Ascending aorta (tissue), 2 donors: ENCODE measurements around the gene GPC5. TPM values are rescaled to one million over a fixed set of nuclear protein-coding genes. Genes with fewer than 3 reads are reported as not detected.

Experiments used
- DNase-seq, 2 donors: peaks; one replicate each; pipeline ENCODE4 v3.0.0-alpha.2; 2019; ENCODE audit warnings: low spot score in 2 of 2
- H3K27ac ChIP-seq, 2 donors: fragments of 200-600 bp; sonication (generic); one replicate each; pipeline ENCODE4 v1.5.1; 2016 to 2017; ENCODE audit warnings: mild to moderate bottlenecking in 1 of 2
- H3K27me3 ChIP-seq: fragments of 200-600 bp; sonication (generic); one replicate; pipeline ENCODE4 v1.5.1; 2017
- H3K36me3 ChIP-seq, 2 donors: fragments of 200-600 bp; sonication (generic); one replicate each; pipeline ENCODE4 v1.5.1; 2016
- H3K4me1 ChIP-seq, 2 donors: fragments of 200-600 bp; sonication (generic); one replicate each; pipeline ENCODE4 v1.5.1; 2016 to 2017; ENCODE audit warnings: mild to moderate bottlenecking in 1 of 2
- H3K4me3 ChIP-seq, 2 donors: fragments of 200-600 bp; sonication (generic); one replicate each; pipeline ENCODE4 v1.5.1; 2016 to 2017; ENCODE audit warnings: mild to moderate bottlenecking in 1 of 2
- H3K9me3 ChIP-seq, 2 donors: fragments of 200-600 bp; sonication (generic); one replicate each; pipeline ENCODE4 v1.5.1; 2016
- intact Hi-C: fragments of 100-400 bp; cut with DNase I; formaldehyde crosslinking; loops from one replicate; pipeline ENCODE4 v1.15.1; 2023
- total RNA-seq: library from RNA; depleted of rRNA; stranded (reverse); fragments of >200 nt; gene quantifications from one replicate; pipeline ENCODE4 v1.1.0, GENCODE V29; 2016
- TF ChIP-seq, protein P1 (sequence below), 3 experiments: fragments of 200-600 bp in 2 of 3; fragments of 450-650 bp in 1 of 3; sonication (generic) in 2 of 3; IDR thresholded peaks; one replicate each; pipeline ENCODE4 v1.5.1; 2016 to 2019; ENCODE audit warnings: antibody characterized with exemption in 3 of 3, mild to moderate bottlenecking in 1 of 3, moderate library complexity in 1 of 3

GPC5 gene
- total RNA-seq, 1 donor from 2014 or later: not detected

DNA sequence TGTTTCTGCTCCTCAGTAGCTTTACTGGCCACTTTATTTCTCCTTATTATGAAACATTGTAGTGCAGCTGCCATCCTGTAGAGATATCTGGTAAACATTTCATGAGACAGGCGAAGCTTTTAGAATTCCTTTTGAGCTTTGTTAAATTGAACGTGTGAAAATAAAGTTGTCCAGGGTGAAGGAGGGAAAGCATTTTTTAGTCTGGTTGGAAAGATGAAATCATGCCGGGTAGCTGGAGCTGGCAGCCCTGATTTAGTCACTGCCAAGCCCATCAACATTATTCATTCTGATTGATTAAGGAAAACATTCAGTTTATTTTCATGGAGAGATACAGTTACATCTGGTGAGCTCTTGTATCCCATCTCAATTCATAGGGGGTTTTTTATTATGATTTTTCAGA is 1502.0 kb downstream of the GPC5 start:
- TF ChIP-seq, protein P1, sequence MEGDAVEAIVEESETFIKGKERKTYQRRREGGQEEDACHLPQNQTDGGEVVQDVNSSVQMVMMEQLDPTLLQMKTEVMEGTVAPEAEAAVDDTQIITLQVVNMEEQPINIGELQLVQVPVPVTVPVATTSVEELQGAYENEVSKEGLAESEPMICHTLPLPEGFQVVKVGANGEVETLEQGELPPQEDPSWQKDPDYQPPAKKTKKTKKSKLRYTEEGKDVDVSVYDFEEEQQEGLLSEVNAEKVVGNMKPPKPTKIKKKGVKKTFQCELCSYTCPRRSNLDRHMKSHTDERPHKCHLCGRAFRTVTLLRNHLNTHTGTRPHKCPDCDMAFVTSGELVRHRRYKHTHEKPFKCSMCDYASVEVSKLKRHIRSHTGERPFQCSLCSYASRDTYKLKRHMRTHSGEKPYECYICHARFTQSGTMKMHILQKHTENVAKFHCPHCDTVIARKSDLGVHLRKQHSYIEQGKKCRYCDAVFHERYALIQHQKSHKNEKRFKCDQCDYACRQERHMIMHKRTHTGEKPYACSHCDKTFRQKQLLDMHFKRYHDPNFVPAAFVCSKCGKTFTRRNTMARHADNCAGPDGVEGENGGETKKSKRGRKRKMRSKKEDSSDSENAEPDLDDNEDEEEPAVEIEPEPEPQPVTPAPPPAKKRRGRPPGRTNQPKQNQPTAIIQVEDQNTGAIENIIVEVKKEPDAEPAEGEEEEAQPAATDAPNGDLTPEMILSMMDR (IDR thresholded peaks at IDR 0.05): no peak
- H3K4me3 ChIP-seq: no peak overlapping the region
- no peak overlapping the region for H3K27ac ChIP-seq
- DNase-seq: no peak
- no peaks in the 10 kb centered on the region for H3K36me3 ChIP-seq
- H3K9me3 ChIP-seq: peaks cover 0 to 5% of the 10 kb centered on the region in 2 donors
- H3K27me3 ChIP-seq: no peaks in the 10 kb centered on the region
- no peaks in the 10 kb centered on the region for H3K4me1 ChIP-seq
- intact Hi-C loops: no loop called here

DNA sequence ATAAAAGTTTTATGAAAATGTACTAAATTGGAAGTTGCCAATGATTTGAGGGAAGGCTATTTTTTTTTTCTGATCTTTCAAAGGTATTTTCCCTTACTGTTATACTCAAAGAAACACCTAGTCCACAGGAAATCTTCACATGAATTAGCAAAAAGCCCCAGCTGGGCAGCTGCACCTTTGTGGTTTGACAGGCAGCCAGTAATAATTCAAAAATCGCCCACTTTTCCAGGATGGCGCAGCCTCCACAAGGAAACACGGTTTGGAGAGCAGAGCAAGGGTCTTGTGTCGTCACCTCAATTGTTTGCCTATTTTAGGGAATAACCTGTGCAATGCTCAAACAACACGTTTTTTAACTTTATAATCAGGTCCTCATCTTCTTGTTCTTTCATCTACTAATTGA is 1503.3 kb downstream of the GPC5 start:
- no peak overlapping the region for H3K27ac ChIP-seq
- H3K4me1 ChIP-seq: no peaks in the 10 kb centered on the region
- DNase-seq: no peak
- intact Hi-C loops: no loop called here
- H3K36me3 ChIP-seq: no peaks in the 10 kb centered on the region
- no peak overlapping the region for H3K4me3 ChIP-seq
- no peaks in the 10 kb centered on the region for H3K27me3 ChIP-seq
- peaks cover 5 to 11% of the 10 kb centered on the region in 2 donors for H3K9me3 ChIP-seq
- TF ChIP-seq, protein P1 (IDR thresholded peaks at IDR 0.05): no peak

DNA sequence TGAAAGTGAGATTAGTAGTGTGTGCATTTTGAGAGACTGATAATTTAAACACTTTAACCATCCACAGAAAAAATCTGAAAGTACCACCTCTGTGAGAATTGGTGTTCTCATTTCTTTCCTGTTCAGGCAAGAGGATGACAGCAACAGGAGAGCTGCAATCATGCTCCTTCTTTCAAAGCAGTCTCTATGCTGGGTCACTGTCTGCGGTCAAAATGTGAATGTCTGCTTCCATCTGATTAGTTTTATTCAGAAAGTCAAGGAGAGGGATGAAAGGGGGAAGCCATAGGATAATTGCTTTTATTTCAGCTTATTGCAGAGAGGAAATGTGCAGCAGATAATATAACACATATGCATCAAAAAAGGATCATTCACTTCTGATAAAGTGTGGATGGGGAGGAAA is 1514.2 kb downstream of the GPC5 start:
- intact Hi-C loops: no loop called here
- no peak overlapping the region for H3K27ac ChIP-seq
- no peaks in the 10 kb centered on the region for H3K9me3 ChIP-seq
- TF ChIP-seq, protein P1 (IDR thresholded peaks at IDR 0.05): no peak
- DNase-seq: no peak
- no peaks in the 10 kb centered on the region for H3K27me3 ChIP-seq
- no peaks in the 10 kb centered on the region for H3K4me1 ChIP-seq
- H3K36me3 ChIP-seq: no peaks in the 10 kb centered on the region
- no peak overlapping the region for H3K4me3 ChIP-seq

DNA sequence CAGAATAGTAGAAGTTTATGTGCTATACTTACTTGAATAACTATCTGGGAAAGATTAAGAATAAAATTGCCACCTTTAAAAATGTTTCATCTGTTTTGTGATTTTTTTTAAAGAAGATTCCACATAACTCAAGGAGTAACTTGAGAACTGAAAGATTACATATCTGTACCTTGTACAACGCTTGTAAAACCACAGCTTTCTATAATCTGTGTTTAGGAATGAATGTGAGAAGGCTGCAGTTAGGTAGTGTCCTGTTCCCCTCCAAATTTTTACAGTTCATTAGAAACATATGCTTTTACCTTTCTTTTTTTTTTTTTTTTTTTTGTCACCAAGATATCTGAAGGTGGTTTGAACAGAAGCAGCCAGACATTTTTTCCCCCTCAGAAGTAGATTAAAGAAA is 1515.4 kb downstream of the GPC5 start:
- intact Hi-C loops: no loop called here
- Histone ChIP-seq H3K4me1 (no peaks in the 10 kb centered on the region), H3K4me3 (no peak overlapping the region), H3K27me3 (no peaks in the 10 kb centered on the region), H3K27ac (no peak overlapping the region), H3K36me3 (no peaks in the 10 kb centered on the region), H3K9me3 (no peaks in the 10 kb centered on the region)
- TF ChIP-seq, protein P1 (IDR thresholded peaks at IDR 0.05): no peak
- no peak for DNase-seq

Other genes with a start within 250 kb of the GPC5 start
- gene MIR17HG, start 50.9 kb upstream of the GPC5 start, total RNA-seq: not detected